CD14-positive monocyte (primary cell): ENCODE results near the gene ADCY7. TPM values are rescaled to one million over a fixed set of nuclear protein-coding genes. Genes with fewer than 3 reads are reported as not detected.
A peak's percentile ranks its signal among the peaks of the same experiment; 100 is the strongest.

Experiments
- DNase-seq, 3 donors: peaks; one replicate each; pipeline ENCODE4 v3.0.0-alpha.2; 2011 to 2022
- H2AFZ ChIP-seq: 2 replicates; pipeline ENCODE4 v1.6.0; 2012; ENCODE audit warnings: mild to moderate bottlenecking, low read depth, low read length, inconsistent platforms; ENCODE audit not compliant: insufficient read depth, poor library complexity, severe bottlenecking
- H3K27ac ChIP-seq, 2 donors: 1 replicate in 1 of 2; 2 replicates in 1 of 2; pipeline ENCODE4 v1.5.1; 2012 to 2013; ENCODE audit warnings: low read length in 2 of 2, control low read depth in 1 of 2, inconsistent platforms in 1 of 2, low read depth in 1 of 2, mild to moderate bottlenecking in 1 of 2
- H3K27me3 ChIP-seq, 2 donors: one replicate each; pipeline versions ENCODE4 v1.6.0 to v1.6.1; 2011 to 2013; ENCODE audit warnings: low read length in 2 of 2; ENCODE audit not compliant: control insufficient read depth in 2 of 2, insufficient read depth in 2 of 2
- H3K36me3 ChIP-seq, 2 donors: replicated peaks in 1 of 2; 1 replicate in 1 of 2; 2 replicates in 1 of 2; pipeline versions ENCODE4 v1.5.1 to v1.6.1; 2012 to 2013; ENCODE audit warnings: low read length in 2 of 2, control low read depth in 1 of 2, inconsistent platforms in 1 of 2, mild to moderate bottlenecking in 1 of 2; ENCODE audit not compliant: insufficient read depth in 2 of 2, control insufficient read depth in 1 of 2
- H3K4me1 ChIP-seq, 2 donors: 1 replicate in 1 of 2; 2 replicates in 1 of 2; pipeline versions ENCODE4 v1.5.1 to v1.6.1; 2012 to 2013; ENCODE audit warnings: low read length in 2 of 2, control low read depth in 1 of 2, inconsistent platforms in 1 of 2, mild to moderate bottlenecking in 1 of 2, moderate library complexity in 1 of 2; ENCODE audit not compliant: insufficient read depth in 2 of 2, control insufficient read depth in 1 of 2
- H3K4me2 ChIP-seq: replicated peaks from 2 replicates; pipeline ENCODE3; 2012; ENCODE audit warnings: low read length, moderate library complexity, mild to moderate bottlenecking; ENCODE audit not compliant: poor library complexity, severe bottlenecking; ENCODE audit errors: extremely low read depth
- H3K4me3 ChIP-seq, 3 experiments: fragments of 200-600 bp in 1 of 3; sonication (generic) in 1 of 3; replicated peaks in 1 of 3; 1 replicate in 2 of 3; 2 replicates in 1 of 3; pipeline ENCODE4 v1.5.1; 2011 to 2013; ENCODE audit warnings: low read length in 3 of 3, mild to moderate bottlenecking in 3 of 3, control low read depth in 2 of 3, low read depth in 2 of 3, inconsistent platforms in 1 of 3, moderate library complexity in 1 of 3
- H3K79me2 ChIP-seq: 2 replicates; pipeline ENCODE4 v1.6.0; 2012; ENCODE audit warnings: mild to moderate bottlenecking, control low read depth, inconsistent platforms, low read length, moderate library complexity; ENCODE audit not compliant: insufficient read depth
- H3K9ac ChIP-seq: 2 replicates; pipeline ENCODE4 v1.6.0; 2017; ENCODE audit warnings: low read length, mild to moderate bottlenecking; ENCODE audit not compliant: insufficient read depth, poor library complexity, severe bottlenecking
- H3K9me3 ChIP-seq, 2 donors: replicated peaks in 1 of 2; 1 replicate in 1 of 2; 2 replicates in 1 of 2; pipeline versions ENCODE4 v1.5.1 to v1.6.1; 2012 to 2013; ENCODE audit warnings: low read length in 2 of 2, control low read depth in 1 of 2; ENCODE audit not compliant: control insufficient read depth in 1 of 2, insufficient read depth in 1 of 2
- H4K20me1 ChIP-seq: 2 replicates; pipeline ENCODE4 v1.6.0; 2012; ENCODE audit warnings: mild to moderate bottlenecking, low read length, control low read depth, moderate library complexity; ENCODE audit not compliant: insufficient read depth
- H3K27ac Mint-ChIP-seq, 7 donors: one replicate each; pipeline ENCODE4 v1.8.0; 2020; ENCODE audit warnings: mild to moderate bottlenecking in 7 of 7, mixed read lengths in 7 of 7, moderate library complexity in 6 of 7, inconsistent platforms in 2 of 7
- H3K27me3 Mint-ChIP-seq, 3 donors: one replicate each; pipeline ENCODE4 v1.8.0; 2021 to 2022; ENCODE audit warnings: low read depth in 3 of 3, mild to moderate bottlenecking in 3 of 3, mixed read lengths in 3 of 3, moderate library complexity in 3 of 3, inconsistent platforms in 1 of 3
- H3K36me3 Mint-ChIP-seq, 2 donors: one replicate each; pipeline ENCODE4 v1.8.0; 2020; ENCODE audit warnings: mixed read lengths in 2 of 2, inconsistent platforms in 1 of 2, mild to moderate bottlenecking in 1 of 2
- H3K4me1 Mint-ChIP-seq: one replicate; pipeline ENCODE4 v1.8.0; 2020; ENCODE audit warnings: mild to moderate bottlenecking, mixed read lengths
- H3K4me3 Mint-ChIP-seq, 2 donors: one replicate each; pipeline ENCODE4 v1.8.0; 2020; ENCODE audit warnings: mild to moderate bottlenecking in 2 of 2, mixed read lengths in 2 of 2, moderate library complexity in 1 of 2
- H3K9me3 Mint-ChIP-seq, 7 donors: one replicate each; pipeline ENCODE4 v1.8.0; 2020 to 2022; ENCODE audit warnings: mixed read lengths in 7 of 7, mild to moderate bottlenecking in 6 of 7, moderate library complexity in 6 of 7, inconsistent platforms in 2 of 7
- WGBS: methylation state at CpG from one replicate; pipeline ENCODE4 v1.1.5; 2013; ENCODE audit warnings: missing lambda C conversion rate; ENCODE audit not compliant: insufficient coverage; 5-methylcytosine and 5-hydroxymethylcytosine counted together
- intact Hi-C, 2 donors: fragments of 100-400 bp; cut with micrococcal nuclease; formaldehyde crosslinking; loops; one replicate each; pipeline versions ENCODE4 v1.15.0 to v1.15.1; 2023
- polyA plus RNA-seq, 3 donors: library from polyadenylated mRNA; depleted of rRNA in 1 of 3; unstranded in 2 of 3; stranded (reverse) in 1 of 3; fragments of 300-500 nt in 2 of 3; fragments of >200 nt in 1 of 3; fragmentation: Illumina TruSeq in 2 of 3; gene quantifications; 1 replicate in 2 of 3; 2 replicates in 1 of 3; pipeline ENCODE4 v1.2.3, GENCODE V29; 2012 to 2021
- TF ChIP-seq, protein P1 (sequence below): fragments of 200-600 bp; IDR thresholded peaks from one replicate; pipeline ENCODE4 v1.8.0; 2022; ENCODE audit warnings: antibody characterized with exemption, mild to moderate bottlenecking

The ADCY7 gene
- polyA plus RNA-seq, 3 donors, result 53.1 to 230 (median 91.5) TPM

DNA sequence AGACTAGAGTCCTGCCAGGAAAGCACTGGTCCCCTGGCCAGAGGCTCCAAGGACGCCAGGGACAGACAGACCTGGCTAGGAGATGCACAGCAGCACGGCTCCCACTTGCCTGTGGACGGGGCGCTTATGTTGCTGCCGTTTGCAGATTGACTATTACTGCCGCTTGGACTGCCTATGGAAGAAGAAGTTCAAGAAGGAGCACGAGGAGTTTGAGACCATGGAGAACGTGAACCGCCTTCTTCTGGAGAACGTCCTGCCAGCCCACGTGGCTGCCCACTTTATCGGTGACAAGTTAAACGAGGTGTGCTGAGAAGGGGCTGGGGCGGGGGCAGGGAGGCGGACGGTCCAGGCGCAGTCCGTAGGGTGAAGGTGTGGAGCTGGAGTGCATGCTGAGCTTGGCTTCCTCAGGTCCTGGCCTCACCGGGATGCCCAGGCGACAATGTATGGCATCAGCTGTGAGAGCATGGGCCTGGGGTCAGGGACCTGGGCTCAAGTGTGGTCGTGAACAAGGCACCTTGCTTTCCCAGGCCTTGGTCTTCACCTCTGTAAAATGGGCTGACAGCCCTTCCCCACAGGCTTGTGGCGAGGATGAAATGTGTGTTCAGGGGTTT lies 45.6 kb downstream of the ADCY7 start:
- WGBS, result 94% methylated on average over 21 of the region's 22 CpGs
- Histone ChIP-seq H3K36me3 (peaks cover 90 to 100% of the 10 kb centered on the region in 2 donors), H3K4me2 (no peak overlapping the region), H3K27ac (peak overlapping the region; percentile 48 to 80), H3K27me3 (no peaks in the 10 kb centered on the region), H4K20me1 (peaks cover 100% of the 10 kb centered on the region), H2AFZ (no peak overlapping the region), H3K4me1 (peaks cover 21 to 22% of the 10 kb centered on the region in 2 donors), H3K79me2 (peaks cover 37% of the 10 kb centered on the region), H3K9ac (no peak overlapping the region), H3K4me3 (no peak overlapping the region), H3K9me3 (no peaks in the 10 kb centered on the region)
- intact Hi-C loops, result no loop called here
- Mint-ChIP-seq H3K4me1 (peaks cover 29% of the 10 kb centered on the region), H3K27ac (peak overlapping the region; percentile 82 to 94 (median 90)), H3K9me3 (no peaks in the 10 kb centered on the region), H3K27me3 (peaks cover 0 to under 1% (median 0%) of the 10 kb centered on the region in 3 donors), H3K36me3 (peaks cover 84 to 99% of the 10 kb centered on the region in 2 donors), H3K4me3 (no peak overlapping the region)
- TF ChIP-seq, protein P1, sequence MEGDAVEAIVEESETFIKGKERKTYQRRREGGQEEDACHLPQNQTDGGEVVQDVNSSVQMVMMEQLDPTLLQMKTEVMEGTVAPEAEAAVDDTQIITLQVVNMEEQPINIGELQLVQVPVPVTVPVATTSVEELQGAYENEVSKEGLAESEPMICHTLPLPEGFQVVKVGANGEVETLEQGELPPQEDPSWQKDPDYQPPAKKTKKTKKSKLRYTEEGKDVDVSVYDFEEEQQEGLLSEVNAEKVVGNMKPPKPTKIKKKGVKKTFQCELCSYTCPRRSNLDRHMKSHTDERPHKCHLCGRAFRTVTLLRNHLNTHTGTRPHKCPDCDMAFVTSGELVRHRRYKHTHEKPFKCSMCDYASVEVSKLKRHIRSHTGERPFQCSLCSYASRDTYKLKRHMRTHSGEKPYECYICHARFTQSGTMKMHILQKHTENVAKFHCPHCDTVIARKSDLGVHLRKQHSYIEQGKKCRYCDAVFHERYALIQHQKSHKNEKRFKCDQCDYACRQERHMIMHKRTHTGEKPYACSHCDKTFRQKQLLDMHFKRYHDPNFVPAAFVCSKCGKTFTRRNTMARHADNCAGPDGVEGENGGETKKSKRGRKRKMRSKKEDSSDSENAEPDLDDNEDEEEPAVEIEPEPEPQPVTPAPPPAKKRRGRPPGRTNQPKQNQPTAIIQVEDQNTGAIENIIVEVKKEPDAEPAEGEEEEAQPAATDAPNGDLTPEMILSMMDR, result no peak
- DNase-seq, result no peak

DNA sequence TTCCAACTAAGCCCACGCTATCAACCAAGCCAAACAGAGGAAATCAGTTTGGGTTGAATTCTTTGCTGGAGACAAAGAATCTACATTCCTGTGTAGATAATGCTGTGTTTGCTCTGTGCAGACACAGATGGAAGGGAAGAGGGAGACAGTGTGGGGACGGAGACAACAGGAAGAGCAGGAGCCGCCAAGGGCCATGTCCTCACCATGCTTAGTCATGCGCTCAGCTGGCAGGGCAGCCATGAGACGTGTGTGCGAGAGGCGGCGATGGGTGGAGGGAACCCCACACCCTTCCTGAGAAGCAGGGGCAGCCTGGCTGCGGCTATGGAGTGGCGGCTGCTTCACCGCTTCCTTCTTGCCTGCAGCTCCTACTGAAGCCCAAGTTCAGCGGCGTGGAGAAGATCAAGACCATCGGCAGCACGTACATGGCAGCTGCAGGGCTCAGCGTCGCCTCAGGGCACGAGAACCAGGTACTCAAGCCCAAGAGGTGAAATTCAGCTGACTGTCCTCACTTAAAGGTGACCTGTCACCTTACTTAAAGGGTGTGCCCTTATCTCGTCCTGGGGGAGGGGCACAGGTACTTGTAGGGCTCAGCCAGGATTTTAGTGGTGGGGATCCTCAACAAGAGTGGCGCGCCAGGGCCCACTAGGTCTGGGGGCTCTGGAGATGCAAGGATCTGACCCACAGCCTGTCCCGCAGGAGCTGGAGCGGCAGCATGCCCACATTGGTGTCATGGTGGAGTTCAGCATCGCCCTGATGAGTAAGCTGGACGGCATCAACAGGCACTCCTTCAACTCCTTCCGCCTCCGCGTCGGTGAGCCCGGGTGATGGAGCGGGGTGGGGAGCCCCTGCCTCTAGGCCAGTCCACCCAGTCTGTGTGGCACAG lies 47.5 kb downstream of the ADCY7 start:
- H3K9me3 ChIP-seq, result no peaks in the 10 kb centered on the region
- H3K9ac ChIP-seq, result no peak overlapping the region
- Mint-ChIP-seq H3K9me3 (no peaks in the 10 kb centered on the region), H3K36me3 (peaks cover 85 to 97% of the 10 kb centered on the region in 2 donors), H3K27ac (peak overlapping the region; percentile 82 to 94 (median 90)), H3K4me3 (peak overlapping the region in 1 of 2 donors; percentile 35), H3K4me1 (peaks cover 29% of the 10 kb centered on the region), H3K27me3 (no peaks in the 10 kb centered on the region)
- peaks cover 21 to 22% of the 10 kb centered on the region in 2 donors for H3K4me1 ChIP-seq
- H3K27ac ChIP-seq, result peak overlapping the region; percentile 48 to 80
- H3K27me3 ChIP-seq, result no peaks in the 10 kb centered on the region
- H2AFZ ChIP-seq, result no peak overlapping the region
- peaks cover 33% of the 10 kb centered on the region for H3K79me2 ChIP-seq
- TF ChIP-seq, protein P1, result no peak
- DNase-seq, result peak; percentile 76 to 86 (median 82)
- peak overlapping the region; percentile 48 for H3K4me2 ChIP-seq
- peaks cover 99% of the 10 kb centered on the region for H4K20me1 ChIP-seq
- intact Hi-C loops, result no loop called here
- 39% methylated on average over 30 of the region's 31 CpGs for WGBS
- H3K36me3 ChIP-seq, result peaks cover 93 to 100% of the 10 kb centered on the region in 2 donors
- H3K4me3 ChIP-seq, result no peak overlapping the region
